Measurements from ENCODE around the gene RUNX3. TPM values are rescaled to one million over a fixed set of nuclear protein-coding genes. Genes with fewer than 3 reads are reported as not detected.

RUNX3 gene
- total RNA-seq, 1 experiment from 2014 or later, result 1.1 TPM

DNA sequence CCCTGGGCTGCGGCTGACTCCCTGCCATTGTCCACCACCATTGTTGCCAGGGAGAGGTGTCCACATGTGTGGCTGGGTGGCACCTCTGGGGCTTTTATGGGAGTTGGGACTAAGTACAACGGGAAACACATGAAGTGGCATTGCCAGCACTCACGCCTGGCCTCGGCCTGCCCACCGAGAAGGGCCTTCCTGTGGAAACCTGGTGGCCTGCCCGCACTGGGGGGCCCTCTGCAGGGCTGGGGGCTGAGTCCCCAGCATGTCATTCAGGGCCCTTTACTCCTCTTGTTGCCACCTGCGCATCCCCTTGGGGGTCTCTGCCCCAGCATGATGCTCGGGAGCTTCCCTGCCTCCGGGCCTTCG is 35.5 kb upstream of the RUNX3 start:
- H3K9me3 Mint-ChIP-seq (ENCODE audit: unreplicated experiment), result no peaks in the 10 kb centered on the region
- no peaks in the 10 kb centered on the region for H3K27me3 ChIP-seq (replicated peaks; ENCODE audit: control insufficient read depth, insufficient read depth, low read length)
- intact Hi-C loops (cut with micrococcal nuclease; ENCODE audit: unreplicated experiment), result no loop called here
- ChIA-PET POLR2A (no interaction called here), CTCF (no interaction called here)
- no TSS peak for BruUV-seq (replicated peaks)
- no peak overlapping the region for H3K4me3 ChIP-seq (ENCODE audit: low read depth, low read length)
- no peaks in the 10 kb centered on the region for H3K36me3 Mint-ChIP-seq (ENCODE audit: insufficient read depth, unreplicated experiment)
- no peak overlapping the region for H3K4me3 Mint-ChIP-seq (ENCODE audit: unreplicated experiment)
- TF ChIP-seq, protein P1, sequence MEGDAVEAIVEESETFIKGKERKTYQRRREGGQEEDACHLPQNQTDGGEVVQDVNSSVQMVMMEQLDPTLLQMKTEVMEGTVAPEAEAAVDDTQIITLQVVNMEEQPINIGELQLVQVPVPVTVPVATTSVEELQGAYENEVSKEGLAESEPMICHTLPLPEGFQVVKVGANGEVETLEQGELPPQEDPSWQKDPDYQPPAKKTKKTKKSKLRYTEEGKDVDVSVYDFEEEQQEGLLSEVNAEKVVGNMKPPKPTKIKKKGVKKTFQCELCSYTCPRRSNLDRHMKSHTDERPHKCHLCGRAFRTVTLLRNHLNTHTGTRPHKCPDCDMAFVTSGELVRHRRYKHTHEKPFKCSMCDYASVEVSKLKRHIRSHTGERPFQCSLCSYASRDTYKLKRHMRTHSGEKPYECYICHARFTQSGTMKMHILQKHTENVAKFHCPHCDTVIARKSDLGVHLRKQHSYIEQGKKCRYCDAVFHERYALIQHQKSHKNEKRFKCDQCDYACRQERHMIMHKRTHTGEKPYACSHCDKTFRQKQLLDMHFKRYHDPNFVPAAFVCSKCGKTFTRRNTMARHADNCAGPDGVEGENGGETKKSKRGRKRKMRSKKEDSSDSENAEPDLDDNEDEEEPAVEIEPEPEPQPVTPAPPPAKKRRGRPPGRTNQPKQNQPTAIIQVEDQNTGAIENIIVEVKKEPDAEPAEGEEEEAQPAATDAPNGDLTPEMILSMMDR (IDR thresholded peaks at IDR 0.05; ENCODE audit: insufficient read depth in 1 of 2, low read depth in 1 of 2, low read length in 1 of 2, severe bottlenecking in 1 of 2, unreplicated experiment in 1 of 2), result no peak
- no peaks in the 10 kb centered on the region for H3K27me3 Mint-ChIP-seq (ENCODE audit: insufficient read depth, unreplicated experiment)
- no peak overlapping the region for H3K27ac Mint-ChIP-seq (ENCODE audit: unreplicated experiment)
- no peaks in the 10 kb centered on the region for H3K36me3 ChIP-seq (ENCODE audit: control insufficient read depth, insufficient read depth, low read length)
- H3K4me1 Mint-ChIP-seq (ENCODE audit: low read depth, unreplicated experiment), result no peaks in the 10 kb centered on the region
- no peaks in the 10 kb centered on the region for H3K9me3 ChIP-seq
- no peaks in the 10 kb centered on the region for H3K4me1 ChIP-seq
- DNase-seq, result no peak

DNA sequence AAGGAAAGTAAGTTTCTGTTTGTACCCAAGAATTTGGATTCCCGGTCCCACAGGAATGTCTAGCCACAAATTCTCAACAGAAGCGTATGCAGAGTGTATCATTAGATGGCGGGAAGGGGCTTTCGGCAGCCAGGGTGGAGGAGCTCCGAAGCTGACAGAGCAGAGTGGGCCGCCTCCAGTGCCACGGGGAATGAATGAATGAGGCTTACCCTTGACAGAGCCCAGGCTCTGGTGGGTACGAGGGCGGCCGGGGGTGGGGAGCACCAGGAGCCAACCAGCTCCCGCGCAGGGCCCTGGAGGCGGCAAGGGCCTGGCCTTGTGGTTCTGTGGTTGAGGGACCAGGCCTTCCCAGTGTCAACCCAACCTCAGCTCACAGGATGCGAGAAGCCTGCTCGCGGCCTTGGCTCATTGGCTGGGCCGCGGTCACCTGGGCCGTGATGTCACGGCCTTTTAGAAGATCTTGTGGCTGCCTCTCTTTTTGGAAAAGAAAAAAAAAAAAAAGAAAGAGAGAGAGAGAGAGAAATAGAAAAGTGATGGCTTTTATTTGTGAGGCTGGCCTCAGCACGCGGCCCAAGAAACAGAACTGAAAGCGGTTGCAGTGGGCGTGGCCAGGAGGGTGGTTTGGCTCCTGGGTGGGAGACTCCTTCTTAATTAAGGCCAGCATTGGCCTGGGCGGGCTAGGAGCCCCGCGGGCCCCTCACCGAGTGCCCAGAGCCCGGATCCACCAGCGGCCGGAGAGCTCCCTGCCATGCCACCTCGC is 34.9 kb upstream of the RUNX3 start:
- POLR2A ChIA-PET, result no interaction called here
- H3K36me3 ChIP-seq (ENCODE audit: control insufficient read depth, insufficient read depth, low read length), result no peaks in the 10 kb centered on the region
- intact Hi-C loops (cut with micrococcal nuclease; ENCODE audit: unreplicated experiment), result no loop called here
- no TSS peak for BruUV-seq (replicated peaks)
- H3K4me3 Mint-ChIP-seq (ENCODE audit: unreplicated experiment), result no peak overlapping the region
- no peaks in the 10 kb centered on the region for H3K36me3 Mint-ChIP-seq (ENCODE audit: insufficient read depth, unreplicated experiment)
- no peak overlapping the region for H3K4me3 ChIP-seq (ENCODE audit: low read depth, low read length)
- CTCF ChIA-PET, result no interaction called here
- DNase-seq, result no peak
- H3K27me3 ChIP-seq (replicated peaks; ENCODE audit: control insufficient read depth, insufficient read depth, low read length), result no peaks in the 10 kb centered on the region
- H3K9me3 ChIP-seq, result no peaks in the 10 kb centered on the region
- no peaks in the 10 kb centered on the region for H3K4me1 ChIP-seq
- no peaks in the 10 kb centered on the region for H3K4me1 Mint-ChIP-seq (ENCODE audit: low read depth, unreplicated experiment)
- H3K9me3 Mint-ChIP-seq (ENCODE audit: unreplicated experiment), result no peaks in the 10 kb centered on the region
- H3K27ac Mint-ChIP-seq (ENCODE audit: unreplicated experiment), result no peak overlapping the region
- TF ChIP-seq, protein P1 (IDR thresholded peaks at IDR 0.05; ENCODE audit: insufficient read depth in 1 of 2, low read depth in 1 of 2, low read length in 1 of 2, severe bottlenecking in 1 of 2, unreplicated experiment in 1 of 2), result no peak
- no peaks in the 10 kb centered on the region for H3K27me3 Mint-ChIP-seq (ENCODE audit: insufficient read depth, unreplicated experiment)

DNA sequence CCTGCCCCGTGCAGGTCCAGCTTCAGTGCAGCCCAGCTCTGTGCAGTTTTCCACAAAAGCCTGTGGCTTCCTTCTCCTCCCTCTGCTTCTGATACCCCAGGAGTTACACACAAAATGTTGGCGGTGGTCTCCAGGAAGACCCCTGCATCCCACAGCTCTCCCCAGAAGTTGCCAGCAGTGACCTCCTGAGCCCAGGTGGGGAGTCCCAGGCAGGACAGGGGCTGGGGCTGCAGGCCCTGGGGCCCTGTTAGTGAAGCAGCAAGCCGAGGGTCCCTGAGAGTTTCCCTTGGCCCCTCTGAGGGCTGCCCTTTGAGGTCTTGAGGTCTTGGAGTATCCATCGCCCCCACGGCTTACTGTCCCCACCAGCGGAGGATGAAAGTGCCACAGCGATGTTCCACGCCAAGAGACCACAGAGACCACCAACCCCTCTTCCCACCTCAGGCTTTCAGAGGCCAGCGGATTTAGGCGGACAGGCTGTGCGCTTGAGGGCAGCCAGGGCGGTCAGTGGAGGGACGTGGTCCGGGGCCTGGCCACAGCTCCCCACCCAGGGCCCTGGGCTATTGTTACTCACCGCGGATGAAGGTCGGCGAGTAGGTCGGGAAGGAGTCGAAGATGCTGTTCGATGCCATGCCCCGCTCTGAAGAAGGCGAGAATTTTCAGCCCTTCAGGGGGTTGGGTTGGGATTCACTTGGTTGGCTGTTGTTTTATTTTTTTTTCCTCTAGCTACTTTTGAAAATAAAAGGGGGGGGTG is 34.0 kb upstream of the RUNX3 start:
- intact Hi-C loops (cut with micrococcal nuclease; ENCODE audit: unreplicated experiment), result no loop called here
- Mint-ChIP-seq H3K36me3 (ENCODE audit: insufficient read depth, unreplicated experiment) (no peaks in the 10 kb centered on the region), H3K9me3 (ENCODE audit: unreplicated experiment) (no peaks in the 10 kb centered on the region), H3K27me3 (ENCODE audit: insufficient read depth, unreplicated experiment) (no peaks in the 10 kb centered on the region), H3K4me1 (ENCODE audit: low read depth, unreplicated experiment) (no peaks in the 10 kb centered on the region), H3K4me3 (ENCODE audit: unreplicated experiment) (no peak overlapping the region), H3K27ac (ENCODE audit: unreplicated experiment) (no peak overlapping the region)
- POLR2A ChIA-PET, result no interaction called here
- H3K4me3 ChIP-seq (ENCODE audit: low read depth, low read length), result no peak overlapping the region
- no peaks in the 10 kb centered on the region for H3K4me1 ChIP-seq
- no peaks in the 10 kb centered on the region for H3K9me3 ChIP-seq
- no peaks in the 10 kb centered on the region for H3K27me3 ChIP-seq (replicated peaks; ENCODE audit: control insufficient read depth, insufficient read depth, low read length)
- BruUV-seq (replicated peaks), result no TSS peak
- CTCF ChIA-PET, result interaction anchor here (0.5 to 0.6 kb wide), 3 partner anchors 10 to 214 kb away, joined by 3 to 9 read pairs (median 4); no protein-coding TSS in a partner anchor
- no peak for DNase-seq
- TF ChIP-seq, protein P1 (IDR thresholded peaks at IDR 0.05; ENCODE audit: insufficient read depth in 1 of 2, low read depth in 1 of 2, low read length in 1 of 2, severe bottlenecking in 1 of 2, unreplicated experiment in 1 of 2), result no peak
- no peaks in the 10 kb centered on the region for H3K36me3 ChIP-seq (ENCODE audit: control insufficient read depth, insufficient read depth, low read length)

Data from Caco-2 (cell line).